ENCODE results near the gene PXDC1. TPM values are rescaled to one million over a fixed set of nuclear protein-coding genes. Genes with fewer than 3 reads are reported as not detected.

PXDC1 gene
- total RNA-seq, 6 experiments from 2014 or later, result 63.1 to 97.5 (median 72.8) TPM

GRCh38 chr6:3727593-3728108 is 23.9 kb downstream of the PXDC1 start:
- Mint-ChIP-seq H3K4me1 (ENCODE audit: low read depth) (peaks cover 51% of the 10 kb centered on the region), H3K27me3 (ENCODE audit: insufficient read depth) (peaks cover 11% of the 10 kb centered on the region), H3K36me3 (ENCODE audit: low read depth) (peaks cover 52% of the 10 kb centered on the region), H3K27ac (peak overlapping the region; percentile 21; the same call in 1 of the 2 replicates), H3K4me3 (peak overlapping the region; percentile 42; the same call in 1 of the 2 replicates), H3K9me3 (no peaks in the 10 kb centered on the region)
- no peak for DNase-seq
- TF ChIP-seq CTCF (IDR thresholded peaks at IDR 0.05), result no peak

GRCh38 chr6:3727036-3727435 is 24.5 kb downstream of the PXDC1 start:
- H3K27me3 Mint-ChIP-seq (ENCODE audit: insufficient read depth), result peaks cover 11% of the 10 kb centered on the region
- no peak for DNase-seq
- no peak overlapping the region for H3K4me3 Mint-ChIP-seq
- no peaks in the 10 kb centered on the region for H3K9me3 Mint-ChIP-seq
- peaks cover 51% of the 10 kb centered on the region for H3K4me1 Mint-ChIP-seq (ENCODE audit: low read depth)
- H3K27ac Mint-ChIP-seq, result peak overlapping the region; percentile 32; the same call in 1 of the 2 replicates
- TF ChIP-seq CTCF (IDR thresholded peaks at IDR 0.05), result no peak
- H3K36me3 Mint-ChIP-seq (ENCODE audit: low read depth), result peaks cover 50% of the 10 kb centered on the region

GRCh38 chr6:3726421-3726820 is 25.1 kb downstream of the PXDC1 start:
- no peak for TF ChIP-seq CTCF (IDR thresholded peaks at IDR 0.05)
- Mint-ChIP-seq H3K27ac (peak overlapping the region; percentile 32), H3K9me3 (no peaks in the 10 kb centered on the region), H3K4me1 (ENCODE audit: low read depth) (peaks cover 51% of the 10 kb centered on the region), H3K4me3 (no peak overlapping the region), H3K36me3 (ENCODE audit: low read depth) (peaks cover 55% of the 10 kb centered on the region), H3K27me3 (ENCODE audit: insufficient read depth) (peaks cover 11% of the 10 kb centered on the region)
- no peak for DNase-seq

GRCh38 chr6:3725145-3726047 is 26.1 kb downstream of the PXDC1 start:
- Mint-ChIP-seq H3K27me3 (ENCODE audit: insufficient read depth) (peaks cover 13% of the 10 kb centered on the region), H3K4me1 (ENCODE audit: low read depth) (peaks cover 51% of the 10 kb centered on the region), H3K27ac (0 out of 2 replicates have a peak overlapping the region, but pooled peaks have one; percentile 32), H3K36me3 (ENCODE audit: low read depth) (peaks cover 56% of the 10 kb centered on the region), H3K4me3 (no peak overlapping the region; the same call in 1 of the 2 replicates), H3K9me3 (no peaks in the 10 kb centered on the region)
- no peak for TF ChIP-seq CTCF (IDR thresholded peaks at IDR 0.05)
- no peak for DNase-seq

GRCh38 chr6:3724451-3725144 is 26.9 kb downstream of the PXDC1 start:
- Mint-ChIP-seq H3K4me1 (ENCODE audit: low read depth) (peaks cover 56% of the 10 kb centered on the region), H3K9me3 (no peaks in the 10 kb centered on the region), H3K27ac (peak overlapping the region; percentile 68), H3K4me3 (0 out of 2 replicates have a peak overlapping the region, but pooled peaks have one; percentile 26), H3K36me3 (ENCODE audit: low read depth) (peaks cover 62% of the 10 kb centered on the region), H3K27me3 (ENCODE audit: insufficient read depth) (peaks cover 17% of the 10 kb centered on the region)
- no peak for TF ChIP-seq CTCF (IDR thresholded peaks at IDR 0.05)
- DNase-seq, result peak; percentile 17
